ENCODE data around the gene ZC3H7A.
"Not testable (repeated sequence)": the region's sequence is repeated elsewhere in the genome, so short reads cannot be mapped to it uniquely, and the experiment has no call there.

The ZC3H7A gene

GRCh38 chr16:11791144-11791828 is 5.8 kb downstream of the ZC3H7A start:
- Histone ChIP-seq H3K36me3 (ENCODE audit: control insufficient read depth, insufficient read depth, low read length) (no peaks in the 10 kb centered on the region; the same call in 1 of the 2 replicates), H3K27me3 (ENCODE audit: control insufficient read depth, insufficient read depth, low read length) (no peaks in the 10 kb centered on the region), H3K27ac (ENCODE audit: low read length) (no peak overlapping the region), H3K4me1 (ENCODE audit: control insufficient read depth, insufficient read depth, low read length) (no peaks in the 10 kb centered on the region), H3K4me3 (ENCODE audit: low read length) (no peak overlapping the region), H3K9me3 (ENCODE audit: control insufficient read depth, insufficient read depth, low read length) (no peaks in the 10 kb centered on the region)
- no CpG with 5 or more reads among the region's 8 CpGs for WGBS (ENCODE audit: insufficient coverage, insufficient read length)
- no peak for DNase-seq (ENCODE audit: low read depth, low spot score)

GRCh38 chr16:11788914-11789313 is 8.1 kb downstream of the ZC3H7A start:
- no peaks in the 10 kb centered on the region for H3K27me3 ChIP-seq (ENCODE audit: control insufficient read depth, insufficient read depth, low read length)
- no peaks in the 10 kb centered on the region for H3K36me3 ChIP-seq (ENCODE audit: control insufficient read depth, insufficient read depth, low read length)
- no peak overlapping the region for H3K27ac ChIP-seq (ENCODE audit: low read length)
- H3K4me3 ChIP-seq (ENCODE audit: low read length) = no peak overlapping the region
- no peaks in the 10 kb centered on the region for H3K4me1 ChIP-seq (ENCODE audit: control insufficient read depth, insufficient read depth, low read length)
- no CpG with 5 or more reads among the region's 3 CpGs for WGBS (ENCODE audit: insufficient coverage, insufficient read length)
- H3K9me3 ChIP-seq (ENCODE audit: control insufficient read depth, insufficient read depth, low read length) = no peaks in the 10 kb centered on the region
- DNase-seq (ENCODE audit: low read depth, low spot score) = no peak

- whole genome bisulfite sequencing (ENCODE audit: insufficient coverage, insufficient read length) = no CpG with 5 or more reads among the region's 13 CpGs
- not testable (repeated sequence) for H3K4me3 ChIP-seq (ENCODE audit: low read length); DNase-seq (ENCODE audit: low read depth, low spot score); H3K4me1 ChIP-seq (ENCODE audit: control insufficient read depth, insufficient read depth, low read length); H3K36me3 ChIP-seq (ENCODE audit: control insufficient read depth, insufficient read depth, low read length); H3K27me3 ChIP-seq (ENCODE audit: control insufficient read depth, insufficient read depth, low read length); H3K9me3 ChIP-seq (ENCODE audit: control insufficient read depth, insufficient read depth, low read length); H3K27ac ChIP-seq (ENCODE audit: low read length)
Observed at GRCh38 chr16:11784980-11785599, 12.0 kb downstream of the ZC3H7A start.

- H3K4me1 ChIP-seq (ENCODE audit: control insufficient read depth, insufficient read depth, low read length); DNase-seq (ENCODE audit: low read depth, low spot score); H3K36me3 ChIP-seq (ENCODE audit: control insufficient read depth, insufficient read depth, low read length); H3K9me3 ChIP-seq (ENCODE audit: control insufficient read depth, insufficient read depth, low read length); H3K4me3 ChIP-seq (ENCODE audit: low read length); H3K27me3 ChIP-seq (ENCODE audit: control insufficient read depth, insufficient read depth, low read length); H3K27ac ChIP-seq (ENCODE audit: low read length): not testable (repeated sequence)
- WGBS (ENCODE audit: insufficient coverage, insufficient read length) = no CpG with 5 or more reads among the region's 6 CpGs
Observed at GRCh38 chr16:11784381-11784780, 12.7 kb downstream of the ZC3H7A start.

- H3K27me3 ChIP-seq (ENCODE audit: control insufficient read depth, insufficient read depth, low read length) = no peaks in the 10 kb centered on the region
- H3K9me3 ChIP-seq (ENCODE audit: control insufficient read depth, insufficient read depth, low read length) = no peaks in the 10 kb centered on the region
- no peaks in the 10 kb centered on the region for H3K36me3 ChIP-seq (ENCODE audit: control insufficient read depth, insufficient read depth, low read length)
- DNase-seq (ENCODE audit: low read depth, low spot score) = no peak
- H3K4me3 ChIP-seq (ENCODE audit: low read length) = no peak overlapping the region
- H3K4me1 ChIP-seq (ENCODE audit: control insufficient read depth, insufficient read depth, low read length) = no peaks in the 10 kb centered on the region
- H3K27ac ChIP-seq (ENCODE audit: low read length) = no peak overlapping the region
Observed at GRCh38 chr16:11784038-11784369, 13.1 kb downstream of the ZC3H7A start.

- no peaks in the 10 kb centered on the region for H3K27me3 ChIP-seq (ENCODE audit: control insufficient read depth, insufficient read depth, low read length)
- no peaks in the 10 kb centered on the region for H3K36me3 ChIP-seq (ENCODE audit: control insufficient read depth, insufficient read depth, low read length)
- H3K9me3 ChIP-seq (ENCODE audit: control insufficient read depth, insufficient read depth, low read length) = no peaks in the 10 kb centered on the region
- DNase-seq (ENCODE audit: low read depth, low spot score) = no peak
- H3K27ac ChIP-seq (ENCODE audit: low read length) = no peak overlapping the region
- H3K4me1 ChIP-seq (ENCODE audit: control insufficient read depth, insufficient read depth, low read length) = no peaks in the 10 kb centered on the region
- WGBS (ENCODE audit: insufficient coverage, insufficient read length) = no CpG with 5 or more reads among the region's 5 CpGs
- H3K4me3 ChIP-seq (ENCODE audit: low read length) = no peak overlapping the region
Observed at GRCh38 chr16:11783319-11784037, 13.6 kb downstream of the ZC3H7A start.

GRCh38 chr16:11781773-11782172 is 15.3 kb downstream of the ZC3H7A start:
- DNase-seq (ENCODE audit: low read depth, low spot score) = no peak
- Histone ChIP-seq H3K27ac (ENCODE audit: low read length) (no peak overlapping the region), H3K4me1 (ENCODE audit: control insufficient read depth, insufficient read depth, low read length) (no peaks in the 10 kb centered on the region)

GRCh38 chr16:11780991-11781680 is 15.9 kb downstream of the ZC3H7A start:
- Histone ChIP-seq H3K27ac (ENCODE audit: low read length) (no peak overlapping the region), H3K4me3 (ENCODE audit: low read length) (no peak overlapping the region), H3K36me3 (ENCODE audit: control insufficient read depth, insufficient read depth, low read length) (no peaks in the 10 kb centered on the region), H3K4me1 (ENCODE audit: control insufficient read depth, insufficient read depth, low read length) (no peaks in the 10 kb centered on the region), H3K9me3 (ENCODE audit: control insufficient read depth, insufficient read depth, low read length) (no peaks in the 10 kb centered on the region), H3K27me3 (ENCODE audit: control insufficient read depth, insufficient read depth, low read length) (no peaks in the 10 kb centered on the region)
- no peak for DNase-seq (ENCODE audit: low read depth, low spot score)
- WGBS (ENCODE audit: insufficient coverage, insufficient read length) = no CpG with 5 or more reads among the region's 4 CpGs

More at GRCh38 chr16:11781773-11782172, 15.3 kb downstream of the ZC3H7A start:
- Histone ChIP-seq H3K36me3 (ENCODE audit: control insufficient read depth, insufficient read depth, low read length) (no peaks in the 10 kb centered on the region), H3K4me3 (ENCODE audit: low read length) (no peak overlapping the region), H3K9me3 (ENCODE audit: control insufficient read depth, insufficient read depth, low read length) (no peaks in the 10 kb centered on the region), H3K27me3 (ENCODE audit: control insufficient read depth, insufficient read depth, low read length) (no peaks in the 10 kb centered on the region)
- no CpG with 5 or more reads among the region's 5 CpGs for WGBS (ENCODE audit: insufficient coverage, insufficient read length)

GRCh38 chr16:11779074-11779473 is 18.0 kb downstream of the ZC3H7A start:
- Histone ChIP-seq H3K4me1 (ENCODE audit: control insufficient read depth, insufficient read depth, low read length) (no peaks in the 10 kb centered on the region), H3K27ac (ENCODE audit: low read length) (no peak overlapping the region), H3K27me3 (ENCODE audit: control insufficient read depth, insufficient read depth, low read length) (no peaks in the 10 kb centered on the region), H3K4me3 (ENCODE audit: low read length) (no peak overlapping the region), H3K36me3 (ENCODE audit: control insufficient read depth, insufficient read depth, low read length) (peaks cover 2% of the 10 kb centered on the region; the same call in 1 of the 2 replicates), H3K9me3 (ENCODE audit: control insufficient read depth, insufficient read depth, low read length) (no peaks in the 10 kb centered on the region)
- no peak for DNase-seq (ENCODE audit: low read depth, low spot score)
- 100% methylated on average over 4 of the region's 7 CpGs for WGBS (ENCODE audit: insufficient coverage, insufficient read length)

GRCh38 chr16:11774065-11774626 is 22.9 kb downstream of the ZC3H7A start:
- Histone ChIP-seq H3K4me1 (ENCODE audit: control insufficient read depth, insufficient read depth, low read length) (no peaks in the 10 kb centered on the region), H3K36me3 (ENCODE audit: control insufficient read depth, insufficient read depth, low read length) (peaks cover 10% of the 10 kb centered on the region; the same call in 1 of the 2 replicates), H3K27me3 (ENCODE audit: control insufficient read depth, insufficient read depth, low read length) (no peaks in the 10 kb centered on the region), H3K9me3 (ENCODE audit: control insufficient read depth, insufficient read depth, low read length) (no peaks in the 10 kb centered on the region), H3K27ac (ENCODE audit: low read length) (no peak overlapping the region), H3K4me3 (ENCODE audit: low read length) (no peak overlapping the region)
- no peak for DNase-seq (ENCODE audit: low read depth, low spot score)
- whole genome bisulfite sequencing (ENCODE audit: insufficient coverage, insufficient read length) = no CpG with 5 or more reads among the region's 3 CpGs
